Naive thymus-derived CD4-positive, alpha-beta T cell (primary cell): Measurements from ENCODE around the gene MTG2. TPM values are rescaled to one million over a fixed set of nuclear protein-coding genes. Genes with fewer than 3 reads are reported as not detected.

ENCODE experiments used
- ATAC-seq: fragments of 150-1000 bp; cut with Tn5 transposase; 2 replicates; pipeline ENCODE4 v1.10.0; 2021; ENCODE audit warnings: mild to moderate bottlenecking, moderate library complexity
- CTCF ChIA-PET: fragments of 350-600 bp; sonication (Branson Sonifier 250); formaldehyde crosslinking; loops from one replicate; lab custom pipeline; 2021; ENCODE audit warnings: antibody characterized with exemption; lab: Charles Lee
- POLR2A ChIA-PET: fragments of 350-600 bp; sonication (Branson Sonifier 250); formaldehyde crosslinking; loops from one replicate; lab custom pipeline; 2021; ENCODE audit warnings: antibody characterized with exemption, inconsistent platforms; lab: Charles Lee
- DNase-seq, 9 donors: peaks; one replicate each; pipeline versions ENCODE4 v3.0.0 to v3.0.0-alpha.2; 2020 to 2022; ENCODE audit warnings: mixed read lengths in 1 of 9
- H3K27ac ChIP-seq: one replicate; pipeline ENCODE4 v1.7.0; 2013; ENCODE audit warnings: mild to moderate bottlenecking, low read depth, low read length, moderate library complexity
- H3K27me3 ChIP-seq, 2 donors: one replicate each; pipeline ENCODE4 v1.7.0; 2013; ENCODE audit warnings: low read length in 2 of 2, mild to moderate bottlenecking in 2 of 2, moderate library complexity in 2 of 2; ENCODE audit not compliant: control insufficient read depth in 2 of 2, insufficient read depth in 2 of 2
- H3K36me3 ChIP-seq, 3 experiments: 1 replicate in 2 of 3; 2 replicates in 1 of 3; pipeline ENCODE4 v1.7.0; 2013; ENCODE audit warnings: low read length in 3 of 3, mild to moderate bottlenecking in 3 of 3, moderate library complexity in 1 of 3; ENCODE audit not compliant: insufficient read depth in 3 of 3, control insufficient read depth in 2 of 3
- H3K4me1 ChIP-seq, 2 donors: one replicate each; pipeline ENCODE4 v1.7.0; 2013; ENCODE audit warnings: low read length in 2 of 2, mild to moderate bottlenecking in 2 of 2, moderate library complexity in 1 of 2; ENCODE audit not compliant: control insufficient read depth in 2 of 2, insufficient read depth in 2 of 2
- H3K4me3 ChIP-seq: 2 replicates; pipeline ENCODE4 v1.7.0; 2013; ENCODE audit warnings: mild to moderate bottlenecking, low read length
- H3K9me3 ChIP-seq, 3 experiments: 1 replicate in 2 of 3; 2 replicates in 1 of 3; pipeline ENCODE4 v1.7.0; 2013; ENCODE audit warnings: low read length in 3 of 3; ENCODE audit not compliant: control insufficient read depth in 2 of 3
- H3K27ac Mint-ChIP-seq, 9 donors: one replicate each; pipeline ENCODE4 v1.8.0; 2020 to 2022; ENCODE audit warnings: mixed read lengths in 9 of 9, mild to moderate bottlenecking in 8 of 9, moderate library complexity in 5 of 9, inconsistent platforms in 2 of 9
- H3K27me3 Mint-ChIP-seq, 5 donors: one replicate each; pipeline ENCODE4 v1.8.0; 2021 to 2022; ENCODE audit warnings: mixed read lengths in 5 of 5, mild to moderate bottlenecking in 1 of 5
- H3K36me3 Mint-ChIP-seq, 5 donors: one replicate each; pipeline ENCODE4 v1.8.0; 2020 to 2022; ENCODE audit warnings: mixed read lengths in 5 of 5, mild to moderate bottlenecking in 3 of 5, inconsistent platforms in 1 of 5
- H3K4me1 Mint-ChIP-seq, 7 donors: one replicate each; pipeline ENCODE4 v1.8.0; 2020 to 2022; ENCODE audit warnings: mixed read lengths in 7 of 7, mild to moderate bottlenecking in 3 of 7, inconsistent platforms in 1 of 7
- H3K4me3 Mint-ChIP-seq, 10 donors: one replicate each; pipeline ENCODE4 v1.8.0; 2020 to 2022; ENCODE audit warnings: mild to moderate bottlenecking in 10 of 10, mixed read lengths in 10 of 10, moderate library complexity in 6 of 10, inconsistent platforms in 2 of 10
- H3K9me3 Mint-ChIP-seq, 11 donors: one replicate each; pipeline ENCODE4 v1.8.0; 2020 to 2022; ENCODE audit warnings: mixed read lengths in 11 of 11, mild to moderate bottlenecking in 4 of 11, inconsistent platforms in 1 of 11, moderate library complexity in 1 of 11
- intact Hi-C, 2 donors: fragments of 100-400 bp; cut with micrococcal nuclease; formaldehyde crosslinking; loops; one replicate each; pipeline ENCODE4 v1.15.1; 2023
- polyA plus RNA-seq, 2 donors: library from polyadenylated mRNA; unstranded; fragments of 300-500 nt; fragmentation: Illumina TruSeq; gene quantifications; one replicate each; pipeline ENCODE4 v1.2.3, GENCODE V29; 2021
- total RNA-seq, 6 experiments: library from RNA in 5 of 6; stranded (reverse) in 5 of 6; gene quantifications; 1 replicate in 5 of 6; 2 replicates in 1 of 6; pipeline ENCODE4 v1.2.3 and lab custom pipeline; 2021 to 2026

Gene MTG2
- total and polyA plus RNA-seq, 7 experiments from 2014 or later: 18.2 to 51.5 (median 31.8) TPM

GRCh38 chr20:62138912-62139311, 43.9 kb upstream of the MTG2 start:
- no peak for ATAC-seq
- no peaks in the 10 kb centered on the region for H3K9me3 ChIP-seq
- ChIA-PET POLR2A (interaction anchor here (0.8 to 2.2 kb wide), 2 partner anchors 11 to 17 kb away, joined by 3 to 5 read pairs; no protein-coding TSS in a partner anchor), CTCF (interaction anchor here (1.1 to 1.9 kb wide), 3 partner anchors 23 to 128 kb away, joined by 4 to 13 read pairs (median 6); no protein-coding TSS in a partner anchor)
- no peak overlapping the region for H3K4me3 ChIP-seq
- intact Hi-C loops: no loop called here
- Mint-ChIP-seq H3K36me3 (peaks cover 8 to 42% (median 25%) of the 10 kb centered on the region in 5 donors), H3K27ac (peak overlapping the region in 3 of 9 donors; percentile 26 to 80 (median 79)), H3K4me1 (peaks cover 27 to 56% (median 44%) of the 10 kb centered on the region in 7 donors), H3K9me3 (no peaks in the 10 kb centered on the region), H3K27me3 (no peaks in the 10 kb centered on the region), H3K4me3 (no peak overlapping the region)
- peaks cover 44 to 64% (median 48%) of the 10 kb centered on the region in 3 experiments for H3K36me3 ChIP-seq
- H3K27me3 ChIP-seq: no peaks in the 10 kb centered on the region
- peaks cover 18 to 21% of the 10 kb centered on the region in 2 donors for H3K4me1 ChIP-seq
- H3K27ac ChIP-seq: peak overlapping the region; percentile 6
- DNase-seq: no peak

GRCh38 chr20:62139636-62140035, 43.2 kb upstream of the MTG2 start:
- Mint-ChIP-seq H3K27ac (peak overlapping the region in 5 of 9 donors; percentile 33 to 96 (median 80)), H3K4me1 (peaks cover 25 to 56% (median 45%) of the 10 kb centered on the region in 7 donors), H3K9me3 (no peaks in the 10 kb centered on the region), H3K36me3 (peaks cover 8 to 39% (median 25%) of the 10 kb centered on the region in 5 donors), H3K4me3 (peak overlapping the region in 1 of 10 donors; percentile 68), H3K27me3 (no peaks in the 10 kb centered on the region)
- ATAC-seq (no peak), DNase-seq (no peak)
- Histone ChIP-seq H3K4me3 (no peak overlapping the region), H3K9me3 (no peaks in the 10 kb centered on the region), H3K27me3 (no peaks in the 10 kb centered on the region), H3K4me1 (peaks cover 21 to 25% of the 10 kb centered on the region in 2 donors), H3K27ac (peak overlapping the region; percentile 75), H3K36me3 (peaks cover 40 to 59% (median 48%) of the 10 kb centered on the region in 3 experiments)
- ChIA-PET CTCF (no interaction called here), POLR2A (interaction anchor here (0.6 to 2.2 kb wide), 2 partner anchors 18 to 502 kb away, joined by 3 to 5 read pairs; no protein-coding TSS in a partner anchor)
- intact Hi-C loops: loop anchor here in 1 of 2 donors (5.0 kb wide), 2 partner anchors 112 to 248 kb away; partner anchors contain the start of gene RPS21

- Mint-ChIP-seq H3K4me3 (peak overlapping the region; percentile 89 to 98 (median 92)), H3K36me3 (peaks cover 8 to 42% (median 25%) of the 10 kb centered on the region in 5 donors), H3K27ac (peak overlapping the region; percentile 80 to 97 (median 93)), H3K4me1 (peaks cover 37 to 70% (median 59%) of the 10 kb centered on the region in 7 donors), H3K27me3 (no peaks in the 10 kb centered on the region), H3K9me3 (no peaks in the 10 kb centered on the region)
- no peaks in the 10 kb centered on the region for H3K9me3 ChIP-seq
- H3K4me3 ChIP-seq: peak overlapping the region; percentile 62
- no peaks in the 10 kb centered on the region for H3K27me3 ChIP-seq
- POLR2A ChIA-PET: interaction anchor here (0.7 to 5.6 kb wide), 6 partner anchors 11 to 115 kb away, joined by 3 to 58 read pairs (median 6); partner anchors contain the start of genes LSM14B and TAF4
- peaks cover 28 to 33% of the 10 kb centered on the region in 2 donors for H3K4me1 ChIP-seq
- ATAC-seq: no peak
- CTCF ChIA-PET: interaction anchor here (1.0 to 2.0 kb wide), 2 partner anchors 19 to 115 kb away, joined by 4 to 6 read pairs; partner anchors contain the start of gene LSM14B
- H3K27ac ChIP-seq: peak overlapping the region; percentile 75
- intact Hi-C loops: loop anchor here in 1 of 2 donors (5.0 kb wide), 2 partner anchors 114 to 246 kb away; partner anchors contain the start of gene RPS21
- no peak for DNase-seq
- H3K36me3 ChIP-seq: peaks cover 33 to 45% (median 37%) of the 10 kb centered on the region in 3 experiments
These were observed 41.8 kb upstream of the MTG2 start for GRCh38 chr20:62141043-62141396.

GRCh38 chr20:62141397-62142251, 41.2 kb upstream of the MTG2 start:
- Histone ChIP-seq H3K27ac (peak overlapping the region; percentile 75), H3K4me1 (peaks cover 28 to 36% of the 10 kb centered on the region in 2 donors), H3K27me3 (no peaks in the 10 kb centered on the region), H3K9me3 (no peaks in the 10 kb centered on the region), H3K36me3 (peaks cover 31 to 39% (median 33%) of the 10 kb centered on the region in 3 experiments), H3K4me3 (peak overlapping the region; percentile 62)
- Mint-ChIP-seq H3K4me1 (peaks cover 38 to 69% (median 59%) of the 10 kb centered on the region in 7 donors), H3K9me3 (no peaks in the 10 kb centered on the region), H3K27ac (peak overlapping the region; percentile 80 to 97 (median 93)), H3K27me3 (no peaks in the 10 kb centered on the region), H3K36me3 (peaks cover 8 to 38% (median 25%) of the 10 kb centered on the region in 5 donors), H3K4me3 (peak overlapping the region; percentile 89 to 98 (median 92))
- ATAC-seq: no peak
- ChIA-PET CTCF (interaction anchor here (1.0 to 2.0 kb wide), 4 partner anchors 9 to 116 kb away, joined by 3 to 6 read pairs (median 5); partner anchors contain the start of gene LSM14B), POLR2A (interaction anchor here (0.7 to 5.6 kb wide), 8 partner anchors 10 to 161 kb away, joined by 3 to 58 read pairs (median 6); partner anchors contain the start of genes ADRM1, LSM14B and TAF4)
- DNase-seq: peak in 7 of 9 donors; percentile 19 to 38 (median 32)
- intact Hi-C loops: loop anchor here (2.0 to 5.0 kb wide), 4 partner anchors 15 to 246 kb away; partner anchors contain the start of gene RPS21 (in 1 of the 2)

- peaks cover 28 to 36% of the 10 kb centered on the region in 2 donors for H3K4me1 ChIP-seq
- peaks cover 8 to 31% (median 20%) of the 10 kb centered on the region in 5 donors for H3K36me3 Mint-ChIP-seq
- ChIA-PET POLR2A (interaction anchor here (0.8 to 5.6 kb wide), 11 partner anchors 17 to 1476 kb away, joined by 3 to 58 read pairs (median 5); partner anchors contain the start of genes ADRM1, LSM14B, OSBPL2 and TAF4), CTCF (interaction anchor here (0.5 to 2.0 kb wide), 5 partner anchors 9 to 132 kb away, joined by 3 to 6 read pairs (median 4); partner anchors contain the start of gene LSM14B)
- H3K27me3 Mint-ChIP-seq: no peaks in the 10 kb centered on the region
- no peaks in the 10 kb centered on the region for H3K27me3 ChIP-seq
- H3K9me3 ChIP-seq: no peaks in the 10 kb centered on the region
- DNase-seq: no peak
- peak; percentile 16 for ATAC-seq
- H3K4me3 Mint-ChIP-seq: peak overlapping the region; percentile 89 to 98 (median 92)
- peaks cover 27 to 32% (median 29%) of the 10 kb centered on the region in 3 experiments for H3K36me3 ChIP-seq
- H3K4me3 ChIP-seq: peak overlapping the region; percentile 62
- peak overlapping the region; percentile 80 to 97 (median 93) for H3K27ac Mint-ChIP-seq
- no peaks in the 10 kb centered on the region for H3K9me3 Mint-ChIP-seq
- peak overlapping the region; percentile 75 for H3K27ac ChIP-seq
- H3K4me1 Mint-ChIP-seq: peaks cover 39 to 68% (median 61%) of the 10 kb centered on the region in 7 donors
- intact Hi-C loops: loop anchor here (1.0 to 5.0 kb wide), 10 partner anchors 14 to 245 kb away; partner anchors contain the start of genes ADRM1 (in 2 of the 2), LSM14B (in 2 of the 2), OSBPL2 (in 2 of the 2) and RPS21 (in 1 of the 2)
These were observed 40.4 kb upstream of the MTG2 start for GRCh38 chr20:62142252-62143080.
